Kidney epithelial cell (primary cell): ENCODE measurements around the gene NOXA1. TPM values are rescaled to one million over a fixed set of nuclear protein-coding genes. Genes with fewer than 3 reads are reported as not detected.

ENCODE experiments used
- DNase-seq: peaks from one replicate; pipeline ENCODE4 v3.0.0-alpha.2; 2010; ENCODE audit warnings: low read depth
- H3K27me3 ChIP-seq: 2 replicates; pipeline ENCODE4 v1.6.0; 2011; ENCODE audit warnings: low read length; ENCODE audit not compliant: control insufficient read depth, insufficient read depth
- H3K36me3 ChIP-seq: 2 replicates; pipeline ENCODE4 v1.5.1; 2011; ENCODE audit warnings: low read length; ENCODE audit not compliant: control insufficient read depth, insufficient read depth
- H3K4me3 ChIP-seq: 2 replicates; pipeline ENCODE4 v1.5.1; 2011; ENCODE audit warnings: low read depth, mild to moderate bottlenecking, control low read depth, low read length
- CTCF ChIP-seq: IDR thresholded peaks from 2 replicates; pipeline ENCODE4 v1.5.1; 2011; ENCODE audit warnings: mild to moderate bottlenecking, moderate library complexity, low read length, control low read depth, inconsistent platforms; ENCODE audit not compliant: insufficient read depth, poor library complexity, severe bottlenecking
- total RNA-seq: library from RNA; depleted of rRNA; stranded (reverse); fragments of >200 nt; gene quantifications from 2 replicates; pipeline ENCODE4 v1.2.3, GENCODE V29; 2015

The NOXA1 gene
- total RNA-seq, 1 donor from 2014 or later: 0.84 TPM

- H3K27me3 ChIP-seq: no peaks in the 10 kb centered on the region
- no peak for DNase-seq
- no peaks in the 10 kb centered on the region for H3K36me3 ChIP-seq
- TF ChIP-seq CTCF: no peak
- no peak overlapping the region for H3K4me3 ChIP-seq
These were observed 29.0 kb downstream of the NOXA1 start for GRCh38 chr9:137452006-137452760.

DNA sequence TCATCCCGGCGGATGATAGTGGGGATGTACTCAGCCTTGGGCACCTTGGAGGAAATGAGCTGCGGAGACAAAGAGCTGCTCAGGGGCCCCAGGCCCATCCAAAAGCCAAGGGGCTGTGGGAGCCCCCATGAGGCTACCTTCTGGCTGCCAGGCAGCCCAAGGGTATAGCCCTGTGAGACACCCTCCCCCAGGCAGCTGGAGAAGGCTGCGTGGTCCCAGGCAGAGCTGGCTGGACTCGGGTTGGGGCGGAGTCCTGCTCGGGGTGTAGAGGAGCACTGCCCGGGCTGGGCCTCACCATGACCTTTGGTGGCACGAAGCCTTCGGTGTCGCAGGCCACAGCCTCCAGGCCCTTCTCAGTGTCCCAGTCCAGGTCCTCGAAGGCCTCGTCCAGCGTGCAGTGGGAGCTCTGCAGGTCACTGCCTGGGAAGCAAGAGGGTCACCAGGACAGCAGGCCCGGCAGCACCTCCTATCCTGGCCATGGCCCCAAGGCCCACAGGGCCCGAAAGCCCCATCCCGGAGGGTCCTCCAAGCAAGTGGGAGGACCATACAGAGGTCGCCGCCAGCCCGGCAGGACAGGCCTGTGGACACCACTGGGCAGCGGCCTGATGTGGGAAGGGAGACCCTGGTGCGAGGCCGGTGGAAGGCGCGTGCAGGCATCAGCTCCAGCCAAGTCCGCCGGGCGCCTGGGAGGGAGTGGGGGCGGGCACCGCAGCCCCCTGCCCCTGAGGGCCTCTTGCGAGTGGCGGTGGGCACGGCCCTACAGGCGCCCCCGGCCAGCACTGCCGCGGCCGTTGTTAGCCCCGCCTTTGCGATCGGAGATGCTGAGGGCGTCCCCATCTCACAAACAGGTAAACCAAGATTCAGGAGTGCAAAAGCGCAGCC, 29.8 kb downstream of the NOXA1 start:
- Histone ChIP-seq H3K4me3 (no peak overlapping the region), H3K36me3 (no peaks in the 10 kb centered on the region), H3K27me3 (no peaks in the 10 kb centered on the region)
- no peak for DNase-seq
- TF ChIP-seq CTCF: no peak

GRCh38 chr9:137453643-137454081, 30.5 kb downstream of the NOXA1 start:
- Histone ChIP-seq H3K4me3 (peak overlapping the region; percentile 29), H3K36me3 (no peaks in the 10 kb centered on the region)

GRCh38 chr9:137454145-137454596, 31.0 kb downstream of the NOXA1 start:
- TF ChIP-seq CTCF: no peak
- H3K36me3 ChIP-seq: no peaks in the 10 kb centered on the region
- peak overlapping the region; percentile 33 for H3K4me3 ChIP-seq
- H3K27me3 ChIP-seq: no peaks in the 10 kb centered on the region
- DNase-seq: no peak

More at GRCh38 chr9:137453643-137454081, 30.5 kb downstream of the NOXA1 start:
- no peak for DNase-seq
- no peaks in the 10 kb centered on the region for H3K27me3 ChIP-seq
- no peak for TF ChIP-seq CTCF

- no peak for DNase-seq
- Histone ChIP-seq H3K4me3 (peak overlapping the region; percentile 33), H3K27me3 (no peaks in the 10 kb centered on the region), H3K36me3 (no peaks in the 10 kb centered on the region)
- no peak for TF ChIP-seq CTCF
These were observed 31.6 kb downstream of the NOXA1 start for GRCh38 chr9:137454597-137455358.
